NCI-H1092 (cell line): ENCODE data around the gene KCNH6.

Experiments used
- DNase-seq: peaks from one replicate; lab custom pipeline; 2025; lab: John Stamatoyannopoulos, UW

KCNH6 gene

GRCh38 chr17:63523253-63523855 lies at the start of gene KCNH6:
KCNH6 (plus strand) TSS chr17:63523358; CDS start chr17:63523414, 56 bp downstream.
- no peak for DNase-seq

GRCh38 chr17:63474174-63474573 lies 49.0 kb upstream of the KCNH6 start:
- no peak for DNase-seq

GRCh38 chr17:63474586-63475460 lies 48.3 kb upstream of the KCNH6 start:
- DNase-seq, result no peak

- DNase-seq, result no peak
Observed at GRCh38 chr17:63475491-63476412, 47.4 kb upstream of the KCNH6 start.

- no peak for DNase-seq
Observed at GRCh38 chr17:63476459-63476853, 46.7 kb upstream of the KCNH6 start.

GRCh38 chr17:63476854-63477479 lies 46.2 kb upstream of the KCNH6 start, which contains the start of gene ACE:
ACE (plus strand) TSS chr17:63477061; CDS start chr17:63477095, 34 bp downstream.
- peak; percentile 56 for DNase-seq

- peak; percentile 28 for DNase-seq
Observed at GRCh38 chr17:63477480-63478440, 45.4 kb upstream of the KCNH6 start.

GRCh38 chr17:63478814-63479494 lies 44.2 kb upstream of the KCNH6 start:
- DNase-seq, result peak; percentile 16

GRCh38 chr17:63479495-63480184 lies 43.5 kb upstream of the KCNH6 start:
- peak; percentile 36 for DNase-seq

- no peak for DNase-seq
Observed at GRCh38 chr17:63480192-63480784, 42.9 kb upstream of the KCNH6 start.

- peak; percentile 84 for DNase-seq
Observed at GRCh38 chr17:63480826-63481487, 42.2 kb upstream of the KCNH6 start.

- no peak for DNase-seq
Observed at GRCh38 chr17:63481488-63481870, 41.7 kb upstream of the KCNH6 start.

GRCh38 chr17:63482509-63482908 lies 40.6 kb upstream of the KCNH6 start:
- DNase-seq, result no peak

GRCh38 chr17:63483038-63483437 lies 40.1 kb upstream of the KCNH6 start:
- DNase-seq, result no peak

- DNase-seq, result no peak
Observed at GRCh38 chr17:63483655-63484575, 39.2 kb upstream of the KCNH6 start.

- DNase-seq, result no peak
Observed at GRCh38 chr17:63486317-63487013, 36.7 kb upstream of the KCNH6 start.

- DNase-seq, result no peak
Observed at GRCh38 chr17:63487014-63487339, 36.2 kb upstream of the KCNH6 start.
